ENCODE results near the gene THYN1. TPM values are rescaled to one million over a fixed set of nuclear protein-coding genes. Genes with fewer than 3 reads are reported as not detected.
A peak's percentile ranks its signal among the peaks of the same experiment; 100 is the strongest.

Gene THYN1
- total RNA-seq, 1 donor from 2014 or later, result 39.8 TPM

DNA sequence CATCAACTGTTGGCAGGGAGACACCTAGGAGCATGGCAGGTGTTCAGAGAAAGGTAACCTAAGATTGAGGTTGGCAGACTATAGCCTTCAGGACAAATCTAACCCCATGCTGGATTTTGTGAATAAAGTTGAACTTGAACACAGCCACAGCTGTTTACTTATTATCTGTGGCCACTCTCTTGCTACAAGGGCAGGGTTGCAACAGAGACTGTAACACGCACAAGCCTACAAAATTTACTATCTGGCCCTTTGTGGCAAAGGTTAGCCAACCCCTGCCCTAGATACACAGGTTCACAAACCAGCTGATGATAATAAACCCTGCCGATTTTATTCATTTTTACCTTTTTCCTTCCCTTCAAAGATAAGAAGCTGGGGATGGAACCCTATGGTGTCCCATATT, 2.5 kb downstream of the THYN1 start:
- no peak for DNase-seq (ENCODE audit: low read depth)

DNA sequence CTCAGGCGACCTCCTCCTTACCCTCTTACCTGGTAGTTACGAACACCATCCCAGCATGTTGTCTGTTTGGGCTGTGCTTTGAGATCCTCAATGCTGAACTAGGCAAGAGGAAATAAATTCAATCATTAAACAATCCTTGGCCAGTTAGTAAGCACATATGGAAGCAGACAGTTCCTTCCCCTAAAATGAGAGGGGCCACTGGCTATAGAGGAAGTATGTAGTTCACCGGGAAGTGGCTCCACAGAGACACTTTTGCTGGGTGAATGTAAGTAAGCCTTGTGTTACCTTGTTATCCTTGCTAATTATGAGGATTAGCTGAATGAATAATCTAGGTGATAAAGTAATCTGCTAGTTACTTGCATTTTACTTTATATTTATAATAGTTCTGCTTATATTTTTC, 2.9 kb downstream of the THYN1 start:
- DNase-seq (ENCODE audit: low read depth), result no peak

DNA sequence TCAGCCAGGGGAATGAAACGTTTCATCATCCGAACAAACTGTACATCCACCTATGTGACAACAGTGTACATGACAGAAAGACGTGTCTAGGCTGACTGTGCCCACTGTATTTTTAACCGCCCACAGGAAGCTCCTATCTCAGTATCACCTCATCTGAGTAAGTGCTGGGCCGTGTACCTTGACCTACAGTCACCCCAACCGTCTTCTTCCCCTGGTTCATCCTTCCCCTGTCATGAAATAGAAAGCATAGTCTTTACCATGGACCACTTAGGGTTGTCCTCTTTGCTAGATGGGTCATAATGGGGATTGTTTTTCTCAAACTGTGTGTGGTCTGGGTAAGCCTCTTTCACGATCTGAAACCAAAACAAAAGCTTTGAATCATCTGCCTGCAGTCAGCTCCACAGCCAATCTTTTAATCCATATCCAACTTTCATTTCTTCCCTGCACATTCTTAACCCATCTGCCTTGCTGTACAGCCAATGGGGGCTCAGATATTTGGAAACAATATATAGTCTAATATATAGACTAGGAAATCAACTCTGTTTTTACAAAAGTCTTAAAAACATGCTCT, 4.2 kb downstream of the THYN1 start:
- no peak for DNase-seq (ENCODE audit: low read depth)

DNA sequence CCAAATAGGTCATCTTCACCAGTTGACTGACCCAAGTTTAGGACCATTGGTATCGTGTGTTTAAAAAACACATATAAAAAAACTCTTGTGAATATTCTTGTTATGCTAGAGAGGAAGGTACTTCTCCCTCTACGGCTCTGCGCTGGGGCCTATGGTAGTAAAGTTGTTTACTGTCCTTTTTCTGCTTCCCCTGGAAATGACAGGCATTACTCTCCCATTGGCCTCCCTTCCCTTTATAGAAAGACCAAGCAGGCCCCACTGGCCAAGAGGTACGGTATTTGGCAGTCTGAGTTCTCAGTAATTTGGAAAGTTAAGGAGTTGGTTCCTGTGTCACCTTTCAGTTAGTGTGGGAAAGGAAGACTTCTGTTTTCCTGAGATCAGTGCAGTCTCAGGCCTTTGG, 6.5 kb downstream of the THYN1 start:
- DNase-seq (ENCODE audit: low read depth), result no peak

DNA sequence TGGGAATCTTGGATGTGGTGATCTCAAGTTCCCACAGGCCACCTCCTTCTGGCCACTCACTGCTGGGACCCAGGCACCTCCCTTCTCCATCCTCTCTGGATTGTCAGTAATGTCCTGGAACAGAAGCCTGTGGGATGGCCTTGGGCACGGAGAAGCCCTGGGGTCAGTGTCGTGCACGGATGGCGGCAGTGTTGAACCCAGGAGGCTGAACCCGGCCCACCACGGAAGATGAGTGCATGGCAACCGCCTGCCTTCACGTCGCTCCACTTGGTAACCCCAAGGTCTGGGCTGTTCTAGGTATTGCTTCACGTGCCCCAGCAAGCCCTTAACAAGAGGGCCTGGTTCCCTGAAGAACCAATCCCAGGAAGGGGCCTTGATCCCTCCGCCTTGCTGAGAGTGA, 7.1 kb downstream of the THYN1 start:
- DNase-seq (ENCODE audit: low read depth), result no peak

DNA sequence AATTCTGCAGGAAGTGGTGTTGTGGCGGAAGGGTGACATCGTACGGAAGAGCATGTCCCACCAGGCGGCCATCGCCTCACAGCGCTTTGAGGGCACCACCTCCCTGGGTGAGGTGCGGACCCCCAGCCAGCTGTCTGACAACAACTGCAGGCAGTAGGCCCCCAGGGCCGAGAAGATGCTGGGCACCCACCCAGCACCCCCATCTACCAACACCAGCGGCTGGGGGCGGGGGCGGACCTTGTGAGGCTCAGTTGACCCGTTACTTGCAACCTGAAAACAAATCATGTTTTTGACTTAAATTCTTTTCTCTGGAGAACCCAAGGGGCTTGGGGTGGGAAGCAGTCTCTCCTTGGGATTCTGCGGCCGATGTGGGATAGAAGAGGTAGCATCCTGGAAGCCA, 7.7 kb downstream of the THYN1 start:
- no peak for DNase-seq (ENCODE audit: low read depth)

DNA sequence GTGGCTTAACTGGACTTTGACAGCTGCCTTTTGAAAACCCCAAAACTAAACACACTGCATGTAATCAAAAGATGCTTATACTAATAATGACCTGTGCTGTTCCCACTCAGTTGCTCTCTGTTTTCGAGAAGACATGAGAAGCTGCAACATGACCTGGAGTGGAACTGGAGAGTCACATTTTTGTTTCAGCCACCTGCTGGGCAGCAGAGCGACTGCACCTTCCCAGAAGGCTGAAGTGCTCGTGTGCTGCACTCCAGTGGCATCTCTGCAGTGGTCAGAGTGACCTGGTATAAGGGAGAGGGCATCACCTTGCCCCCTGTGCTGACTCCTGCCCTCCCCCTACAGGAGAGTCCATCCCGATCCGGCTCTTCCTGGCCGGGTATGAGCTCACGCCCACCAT, 8.6 kb downstream of the THYN1 start:
- DNase-seq (ENCODE audit: low read depth), result no peak

DNA sequence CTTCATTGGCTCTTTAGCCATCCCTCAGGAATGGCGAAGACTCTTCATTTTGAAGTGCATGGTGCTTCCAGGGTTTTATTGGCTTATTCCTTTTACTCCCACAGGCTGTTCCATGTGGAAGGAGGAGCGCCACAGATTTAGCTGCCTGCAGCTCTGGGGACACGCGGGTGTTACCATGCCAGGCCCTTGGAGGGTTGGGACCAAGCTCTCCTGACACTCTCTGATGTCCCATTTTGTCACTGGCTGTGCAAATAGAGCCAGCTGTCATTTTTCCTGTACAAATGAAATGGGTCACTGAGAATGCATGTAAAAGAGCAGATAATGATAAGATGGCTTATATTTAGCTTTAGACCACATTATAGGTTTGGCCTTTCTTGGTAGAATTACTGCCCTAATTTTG, 9.2 kb downstream of the THYN1 start:
- DNase-seq (ENCODE audit: low read depth), result no peak

DNA sequence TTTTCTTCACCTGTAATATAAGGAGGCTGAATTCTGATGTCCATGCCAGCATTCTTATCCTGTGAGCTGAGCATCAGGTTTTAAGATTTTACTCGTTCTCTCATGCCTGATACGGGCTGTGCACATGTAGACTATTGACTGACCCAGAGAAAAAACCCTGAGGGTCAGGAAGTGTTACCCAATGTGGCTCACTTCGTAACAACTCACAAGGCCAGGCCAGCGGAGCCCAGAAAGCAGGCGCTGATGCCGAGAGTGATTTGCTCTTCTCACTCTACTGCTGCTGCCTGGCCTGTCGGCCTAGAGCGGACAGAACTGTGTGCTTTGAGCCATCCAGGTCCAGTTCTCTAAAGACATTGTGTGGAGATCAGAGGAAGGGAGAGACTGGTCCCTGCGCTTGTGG, 10.8 kb downstream of the THYN1 start:
- DNase-seq (ENCODE audit: low read depth), result no peak

DNA sequence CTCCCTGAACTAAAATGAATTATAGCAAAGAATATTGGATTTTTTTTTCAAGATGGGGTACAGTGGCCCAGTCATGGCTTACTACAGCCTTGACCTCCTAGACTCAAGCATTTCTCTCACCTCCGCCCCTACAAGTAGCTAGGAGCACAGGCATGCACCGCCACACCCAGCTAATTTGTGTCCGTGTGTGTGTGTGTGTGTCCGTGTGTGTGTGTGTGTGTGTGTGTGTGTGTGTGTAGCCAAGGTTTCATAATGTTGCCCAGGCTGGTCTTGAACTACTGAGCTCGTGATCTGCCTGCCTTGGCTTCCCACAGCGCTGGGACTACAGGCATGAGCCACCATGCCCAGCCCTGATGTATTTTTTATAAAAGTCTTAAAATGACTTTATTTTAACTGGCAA, 12.6 kb downstream of the THYN1 start:
- DNase-seq (ENCODE audit: low read depth), result no peak

DNA sequence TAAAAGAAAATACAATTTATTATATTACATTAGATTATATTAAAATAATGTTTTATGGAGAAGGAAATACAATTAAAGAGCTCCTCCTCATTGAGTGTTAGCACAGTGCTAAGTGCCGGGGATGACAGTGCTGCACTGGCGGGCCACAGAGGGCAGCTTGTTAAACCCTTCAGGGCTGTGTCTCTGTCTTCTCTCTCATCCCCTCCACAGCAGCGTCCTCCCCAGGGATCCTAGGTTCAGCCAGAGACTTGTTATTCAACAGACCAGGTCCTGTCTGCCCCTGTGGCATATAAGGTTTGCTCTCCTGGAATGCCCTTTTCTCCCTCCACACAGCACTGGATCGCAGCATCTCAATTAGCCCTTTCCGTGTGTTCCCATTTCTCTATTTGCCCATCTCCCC, 14.2 kb downstream of the THYN1 start:
- no peak for DNase-seq (ENCODE audit: low read depth)

DNA sequence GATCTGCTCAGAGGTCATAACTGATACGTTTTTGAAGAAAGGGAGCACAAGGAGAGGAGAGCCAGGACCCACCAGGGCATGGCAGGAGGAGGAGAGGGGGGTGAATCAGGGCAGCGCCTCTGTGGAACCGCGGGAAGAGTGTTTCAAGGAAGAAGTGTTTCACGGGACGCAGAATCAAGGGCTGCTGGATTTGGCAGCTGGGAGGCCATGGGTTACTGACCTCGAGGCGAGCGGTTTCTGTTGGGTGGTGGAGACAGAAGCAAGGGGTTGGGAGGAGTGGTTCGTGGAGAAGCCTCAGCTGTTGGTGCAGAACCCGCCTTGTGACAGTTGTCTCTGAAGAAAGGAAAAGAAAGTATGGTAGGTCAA, 15.6 kb downstream of the THYN1 start:
- peak; percentile 49 for DNase-seq (ENCODE audit: low read depth)

DNA sequence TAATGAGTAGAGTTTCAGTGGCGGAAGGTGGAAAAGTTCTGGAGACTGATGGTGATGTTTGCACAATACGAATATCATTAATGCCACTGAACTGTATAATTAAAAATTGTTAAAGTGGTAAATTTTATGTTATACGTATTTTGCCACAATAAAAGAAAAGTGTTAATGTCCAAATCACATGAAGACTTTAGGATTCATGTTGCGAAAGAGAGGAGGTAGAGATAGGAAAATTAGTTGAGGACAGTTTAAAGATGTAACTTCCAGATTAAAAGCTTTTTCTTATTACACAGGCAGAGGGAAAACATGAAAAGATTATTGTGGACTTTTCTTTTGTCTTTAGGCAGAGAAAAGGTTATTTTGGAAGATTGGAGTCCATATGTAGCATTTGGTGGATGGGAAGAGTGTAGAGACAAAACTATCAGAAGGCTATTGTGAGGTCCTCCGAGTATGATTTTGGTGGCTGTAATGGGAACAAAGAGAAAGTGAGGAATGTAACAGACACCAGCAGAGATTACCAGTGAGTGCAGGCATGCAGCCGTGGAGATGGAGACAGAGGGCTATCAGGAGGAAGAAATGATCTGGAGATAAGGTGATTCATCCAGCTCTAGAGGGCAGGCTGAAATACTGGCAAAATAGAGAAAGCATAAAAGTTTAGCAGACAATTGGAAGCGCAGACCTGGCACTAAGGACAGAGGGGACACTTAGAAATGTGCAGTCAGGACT, 16.2 kb downstream of the THYN1 start:
- DNase-seq (ENCODE audit: low read depth), result no peak

DNA sequence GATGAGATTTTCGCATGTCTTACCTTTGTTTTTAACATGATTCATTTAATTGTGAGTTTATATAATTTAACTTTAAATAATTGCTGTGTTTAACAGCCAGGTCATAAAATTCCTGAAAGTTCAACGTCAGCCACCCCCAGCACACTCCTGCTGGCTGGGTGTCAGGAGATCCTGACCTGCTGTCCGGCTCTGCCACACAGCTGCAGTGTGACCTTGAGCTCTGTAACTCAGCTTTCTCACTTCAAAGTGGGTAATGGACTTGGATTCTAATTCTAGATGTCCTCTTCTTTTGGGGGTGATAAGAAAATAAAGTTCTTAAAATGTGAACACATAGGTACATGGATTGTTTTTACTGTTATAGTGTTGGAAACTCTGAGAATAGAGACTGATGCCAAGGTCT, 17.8 kb downstream of the THYN1 start:
- no peak for DNase-seq (ENCODE audit: low read depth)

DNA sequence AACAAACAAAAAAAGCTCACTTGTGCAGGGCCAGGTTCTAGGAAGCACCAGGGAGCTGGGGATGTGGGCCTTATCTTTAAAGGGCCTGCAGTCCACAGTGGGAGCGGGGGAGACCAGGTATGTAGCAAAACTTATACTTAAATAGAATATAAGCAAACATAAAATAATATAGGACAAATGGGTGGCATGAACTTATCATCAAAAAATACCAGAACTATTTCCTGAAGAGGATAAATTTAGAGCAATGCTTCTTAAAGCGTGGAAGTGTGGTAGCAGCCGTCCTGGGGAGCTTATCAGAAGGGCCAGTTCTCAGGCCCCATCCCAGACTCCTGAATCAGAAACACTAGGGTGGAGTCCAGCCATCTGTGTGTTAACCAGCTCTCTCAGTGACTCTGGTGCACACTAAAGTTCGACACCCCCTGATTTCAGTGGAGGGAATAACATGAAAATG, 19.4 kb downstream of the THYN1 start:
- DNase-seq (ENCODE audit: low read depth), result no peak

DNA sequence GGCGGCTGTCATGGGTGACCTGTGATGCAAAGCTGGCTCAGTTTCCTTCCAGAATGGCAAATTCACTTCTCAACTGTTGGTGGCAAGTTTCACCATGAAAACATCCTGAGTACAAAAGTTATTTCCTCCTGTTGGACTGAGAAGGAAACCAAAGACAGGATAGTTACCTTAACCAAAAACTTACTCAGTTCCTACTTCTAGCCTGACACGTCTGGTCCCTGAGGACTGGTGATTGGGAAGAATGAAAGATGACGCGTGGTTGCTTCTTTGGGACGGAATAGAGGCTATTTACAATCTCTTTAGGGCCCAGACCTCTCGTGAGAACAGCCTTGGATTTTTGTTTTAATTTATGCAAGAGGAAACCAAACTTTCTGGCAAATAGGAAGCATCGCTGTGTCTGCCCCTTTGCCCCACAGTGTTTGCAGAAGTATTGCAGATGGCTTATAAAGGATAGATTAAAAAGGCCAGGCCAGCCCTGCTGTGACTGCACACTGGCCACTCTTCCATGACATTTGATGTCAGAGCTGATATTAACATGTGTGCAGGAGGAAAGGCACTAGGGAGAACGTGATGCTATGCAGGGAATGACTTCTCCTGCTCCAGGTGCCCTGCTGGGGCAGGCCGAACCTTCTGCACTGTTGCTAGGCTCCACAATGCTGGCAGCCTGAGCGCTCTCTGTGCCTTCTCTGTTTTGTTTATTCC, 21.0 kb downstream of the THYN1 start:
- DNase-seq (ENCODE audit: low read depth), result no peak

DNA sequence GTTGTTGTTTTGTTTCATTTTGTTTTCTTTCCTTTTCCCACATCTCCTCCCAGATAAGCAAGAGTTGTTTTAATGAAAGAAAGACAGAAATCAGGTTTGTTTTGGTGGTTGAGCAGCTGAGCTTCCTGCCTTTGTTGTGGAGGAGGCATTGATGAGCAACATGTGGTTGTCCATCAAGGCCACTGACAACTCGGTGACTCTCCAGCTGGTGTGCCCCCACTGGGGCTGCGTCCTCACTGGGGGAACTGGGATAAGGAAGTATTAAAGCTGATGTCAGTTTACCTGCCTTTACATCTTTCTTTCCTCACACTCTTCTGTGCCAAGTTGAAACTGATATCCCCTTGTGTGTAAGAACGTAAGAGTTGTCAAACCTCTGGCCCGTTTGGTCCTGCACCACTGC, 22.8 kb downstream of the THYN1 start:
- DNase-seq (ENCODE audit: low read depth), result peak; percentile 34

DNA sequence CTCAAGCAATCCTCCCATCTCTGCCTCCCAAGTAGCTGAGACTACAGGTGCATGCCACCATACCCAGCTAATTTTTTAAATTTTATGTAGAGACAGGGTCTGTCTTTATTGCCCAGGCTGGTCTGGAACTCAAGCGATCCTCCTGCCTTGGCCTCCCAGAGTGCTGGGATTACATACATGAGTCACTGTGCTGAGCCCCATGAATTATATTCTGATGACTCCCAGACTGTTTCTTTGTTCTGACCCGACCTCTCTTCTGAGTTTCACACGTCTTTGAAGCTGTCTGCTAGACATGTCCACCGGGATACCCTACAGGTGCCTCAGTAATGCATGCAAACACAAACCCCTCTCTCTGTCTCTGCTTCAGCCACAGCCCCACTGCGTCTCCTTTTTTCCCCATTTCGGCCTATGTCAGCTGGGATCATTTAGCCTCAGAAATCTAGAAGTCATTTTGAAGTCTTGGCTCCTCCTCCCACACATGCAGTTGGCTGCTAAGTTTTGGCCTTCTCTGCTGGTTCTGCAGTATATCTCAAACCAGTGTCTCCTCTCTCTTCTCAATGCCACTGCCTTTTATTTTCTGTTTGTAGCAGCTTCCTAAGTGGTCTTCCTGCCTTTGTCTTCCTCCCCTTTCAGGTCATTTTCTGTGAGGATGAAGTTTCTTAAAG, 23.9 kb downstream of the THYN1 start:
- DNase-seq (ENCODE audit: low read depth), result no peak

DNA sequence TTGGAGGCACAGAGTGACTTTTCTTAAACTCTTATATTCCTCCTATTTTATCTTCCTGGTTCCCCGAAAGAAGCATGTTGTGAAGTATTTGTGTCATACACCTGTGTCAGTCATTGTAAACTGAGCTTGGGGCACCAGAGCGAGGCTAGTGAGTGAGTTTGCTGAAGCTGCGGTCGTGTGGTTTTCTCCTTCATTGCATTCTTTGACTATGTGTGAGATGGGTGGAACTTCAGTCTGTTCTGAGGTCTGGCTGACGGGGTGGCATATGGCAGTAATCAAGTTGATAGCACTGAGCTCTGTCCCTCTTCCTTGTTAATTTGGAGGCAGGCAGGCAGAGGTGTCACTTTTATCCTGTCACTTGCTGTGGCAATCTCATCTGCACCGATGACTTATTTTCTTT, 24.5 kb downstream of the THYN1 start:
- DNase-seq (ENCODE audit: low read depth), result peak; percentile 24

DNA sequence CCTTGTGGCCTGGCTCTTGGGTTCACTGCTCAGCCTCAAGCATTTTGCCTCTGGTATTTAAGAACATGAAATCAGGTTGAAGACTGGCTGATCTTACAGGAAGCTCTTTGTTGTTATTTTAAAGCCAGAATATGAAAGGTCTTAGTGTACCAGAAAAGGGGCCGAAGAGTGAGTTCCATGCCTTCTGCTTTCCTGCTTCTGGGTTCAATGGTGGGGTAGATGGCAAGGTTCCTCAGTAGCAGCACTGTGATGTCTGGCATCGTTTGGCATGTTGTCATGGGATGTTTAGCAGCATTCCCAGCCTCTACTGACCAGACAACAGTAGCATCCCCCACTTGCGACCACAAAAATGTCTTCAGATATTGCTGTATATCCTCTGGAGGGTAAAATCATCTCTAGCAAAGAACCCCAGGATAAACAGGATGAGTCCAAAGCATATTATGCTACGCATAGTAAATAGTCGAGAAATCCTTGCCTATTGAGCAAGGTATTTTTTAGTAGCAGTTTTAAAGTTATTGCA, 26.3 kb downstream of the THYN1 start:
- DNase-seq (ENCODE audit: low read depth), result no peak

DNA sequence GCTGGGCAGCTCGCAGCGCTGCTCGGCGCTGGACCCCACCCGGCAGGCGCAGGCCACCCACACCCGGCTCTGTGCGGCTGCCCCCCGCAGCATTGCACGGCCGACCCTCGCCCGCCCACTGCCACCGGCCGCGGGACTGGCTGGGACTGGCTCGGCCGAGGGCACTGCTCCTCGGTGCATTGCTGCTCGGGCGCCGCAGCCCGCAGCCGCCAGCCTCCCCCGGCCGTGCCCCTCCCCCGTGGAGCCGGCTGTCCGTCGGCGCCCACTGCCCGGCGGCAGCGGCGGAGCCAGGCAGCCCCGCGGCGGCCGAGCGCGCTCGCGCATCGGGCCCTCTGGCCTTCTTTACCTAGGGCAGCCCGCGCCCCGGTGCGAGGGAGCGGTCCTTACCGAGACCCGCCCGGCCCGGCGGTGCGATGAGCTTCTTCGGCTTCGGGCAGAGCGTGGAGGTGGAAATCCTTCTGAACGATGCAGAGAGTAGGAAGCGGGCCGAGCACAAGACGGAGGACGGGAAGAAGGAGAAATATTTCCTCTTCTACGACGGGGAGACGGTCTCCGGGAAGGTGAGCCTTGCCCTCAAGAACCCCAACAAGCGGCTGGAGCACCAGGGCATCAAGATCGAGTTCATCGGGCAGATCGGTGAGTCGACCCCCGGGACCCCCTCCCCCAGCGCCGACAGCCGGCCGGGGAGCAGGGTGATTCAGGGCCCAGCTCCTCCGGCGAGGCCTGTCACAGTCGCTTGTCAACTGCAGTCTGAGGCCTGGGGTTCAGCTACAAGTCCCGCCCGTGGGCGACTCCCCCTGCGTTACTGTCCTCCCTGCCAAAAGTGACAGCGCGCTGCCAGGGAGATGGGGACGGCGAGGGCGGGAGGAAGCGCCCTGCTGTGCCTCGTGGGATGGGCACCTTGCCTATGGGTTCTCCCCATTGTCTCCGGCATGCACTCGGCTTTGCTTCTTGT, 28.2 kb downstream of the THYN1 start:
- peak; percentile 56 for DNase-seq (ENCODE audit: low read depth)

Measured in myocyte (in vitro differentiated cells).